Calu3 (cell line): ENCODE data around the gene CEP97. TPM values are rescaled to one million over a fixed set of nuclear protein-coding genes. Genes with fewer than 3 reads are reported as not detected.

Experiments
- BruUV-seq: library from RNA; stranded (reverse); fragments of 400-500 nt; replicated peaks from 2 replicates; lab custom pipeline; 2021; lab: Mats Ljungman, UMichigan
- CTCF ChIA-PET: fragments of 300-600 bp; sonication (Branson Sonifier 250); formaldehyde crosslinking; loops from one replicate; lab custom pipeline; 2022; ENCODE audit warnings: antibody characterized with exemption; lab: Charles Lee
- DNase-seq: peaks from one replicate; pipeline ENCODE4 v3.0.0; 2022
- H3K27ac Mint-ChIP-seq: one replicate; pipeline ENCODE4 v1.8.0; 2022; ENCODE audit warnings: mixed read lengths; ENCODE audit not compliant: unreplicated experiment
- H3K27me3 Mint-ChIP-seq: one replicate; pipeline ENCODE4 v1.8.0; 2022; ENCODE audit warnings: mixed read lengths; ENCODE audit not compliant: unreplicated experiment
- H3K36me3 Mint-ChIP-seq: one replicate; pipeline ENCODE4 v1.8.0; 2022; ENCODE audit warnings: mild to moderate bottlenecking, moderate library complexity, mixed read lengths; ENCODE audit not compliant: insufficient read depth, unreplicated experiment
- H3K4me1 Mint-ChIP-seq: one replicate; pipeline ENCODE4 v1.8.0; 2022; ENCODE audit warnings: mild to moderate bottlenecking, low read depth, mixed read lengths; ENCODE audit not compliant: unreplicated experiment
- H3K4me3 Mint-ChIP-seq: one replicate; pipeline ENCODE4 v1.8.0; 2022; ENCODE audit warnings: mild to moderate bottlenecking, low read depth, moderate library complexity, mixed read lengths; ENCODE audit not compliant: unreplicated experiment
- H3K9me3 Mint-ChIP-seq: one replicate; pipeline ENCODE4 v1.8.0; 2022; ENCODE audit warnings: low read depth, mixed read lengths; ENCODE audit not compliant: unreplicated experiment
- intact Hi-C: fragments of 100-400 bp; cut with micrococcal nuclease; formaldehyde crosslinking; loops from one replicate; pipeline ENCODE4 v1.10.0; 2022; ENCODE audit not compliant: unreplicated experiment
- total RNA-seq: library from RNA; stranded (reverse); gene quantifications from 2 replicates; pipeline ENCODE4 v1.2.3, GENCODE V29; 2022
- TF ChIP-seq, protein P1 (sequence below): fragments of 200-600 bp; IDR thresholded peaks from one replicate; pipeline ENCODE4 v1.8.0; 2022; ENCODE audit warnings: antibody characterized with exemption; ENCODE audit not compliant: unreplicated experiment

The CEP97 gene
- total RNA-seq, 1 experiment from 2014 or later, result 5.4 TPM

DNA sequence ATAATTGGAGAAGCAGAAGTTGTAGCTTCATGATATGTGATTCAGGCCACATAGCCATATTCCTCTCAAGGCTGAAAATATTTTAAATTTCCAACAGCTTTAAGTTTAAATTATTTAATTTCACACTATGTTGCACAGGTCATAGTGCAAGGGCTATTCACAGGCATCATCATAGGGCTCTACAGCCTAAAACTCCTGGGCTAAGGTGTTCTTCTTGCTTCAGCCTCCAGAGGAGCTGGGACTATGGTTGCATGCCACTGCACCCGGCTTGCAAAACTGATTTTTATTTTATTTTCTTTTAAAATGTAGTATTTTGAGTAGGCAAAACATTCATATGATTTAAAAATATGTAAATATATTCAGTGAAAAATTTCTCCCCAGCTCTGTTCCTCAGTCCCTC, 6.0 kb upstream of the CEP97 start:
- no TSS peak for BruUV-seq
- no peaks in the 10 kb centered on the region for H3K36me3 Mint-ChIP-seq
- no peak overlapping the region for H3K4me3 Mint-ChIP-seq
- H3K27ac Mint-ChIP-seq, result no peak overlapping the region
- no peak for DNase-seq
- intact Hi-C loops, result no loop called here
- no peaks in the 10 kb centered on the region for H3K4me1 Mint-ChIP-seq
- CTCF ChIA-PET, result no interaction called here
- no peaks in the 10 kb centered on the region for H3K27me3 Mint-ChIP-seq
- H3K9me3 Mint-ChIP-seq, result no peaks in the 10 kb centered on the region
- TF ChIP-seq, protein P1, sequence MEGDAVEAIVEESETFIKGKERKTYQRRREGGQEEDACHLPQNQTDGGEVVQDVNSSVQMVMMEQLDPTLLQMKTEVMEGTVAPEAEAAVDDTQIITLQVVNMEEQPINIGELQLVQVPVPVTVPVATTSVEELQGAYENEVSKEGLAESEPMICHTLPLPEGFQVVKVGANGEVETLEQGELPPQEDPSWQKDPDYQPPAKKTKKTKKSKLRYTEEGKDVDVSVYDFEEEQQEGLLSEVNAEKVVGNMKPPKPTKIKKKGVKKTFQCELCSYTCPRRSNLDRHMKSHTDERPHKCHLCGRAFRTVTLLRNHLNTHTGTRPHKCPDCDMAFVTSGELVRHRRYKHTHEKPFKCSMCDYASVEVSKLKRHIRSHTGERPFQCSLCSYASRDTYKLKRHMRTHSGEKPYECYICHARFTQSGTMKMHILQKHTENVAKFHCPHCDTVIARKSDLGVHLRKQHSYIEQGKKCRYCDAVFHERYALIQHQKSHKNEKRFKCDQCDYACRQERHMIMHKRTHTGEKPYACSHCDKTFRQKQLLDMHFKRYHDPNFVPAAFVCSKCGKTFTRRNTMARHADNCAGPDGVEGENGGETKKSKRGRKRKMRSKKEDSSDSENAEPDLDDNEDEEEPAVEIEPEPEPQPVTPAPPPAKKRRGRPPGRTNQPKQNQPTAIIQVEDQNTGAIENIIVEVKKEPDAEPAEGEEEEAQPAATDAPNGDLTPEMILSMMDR, result no peak

DNA sequence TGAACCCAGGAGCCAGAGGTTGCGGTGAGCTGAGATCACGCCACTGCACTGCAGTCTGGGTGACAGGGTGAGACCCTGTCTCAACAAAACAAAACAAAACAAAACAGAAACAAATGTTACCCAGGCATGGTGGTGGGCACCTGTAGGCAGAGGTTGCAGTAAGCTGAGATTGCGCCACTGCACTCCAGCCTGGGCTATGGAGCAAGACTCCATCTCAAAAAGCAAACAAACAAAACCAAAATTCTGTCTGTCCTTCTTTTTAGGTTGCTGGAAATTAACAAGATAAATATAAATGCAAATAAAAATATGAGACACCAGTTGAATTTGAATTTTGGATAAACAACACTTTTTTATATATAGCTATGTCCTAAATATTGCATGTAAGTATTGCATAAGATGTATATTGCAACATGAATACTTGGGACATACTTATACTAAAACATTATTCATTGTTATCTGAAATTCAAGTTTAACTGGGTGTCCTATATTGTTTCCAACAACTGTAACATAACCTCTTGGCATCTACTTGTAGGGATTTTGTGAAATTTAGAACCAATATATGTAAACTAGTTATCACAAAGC, 4.7 kb upstream of the CEP97 start:
- no peak overlapping the region for H3K27ac Mint-ChIP-seq
- no peaks in the 10 kb centered on the region for H3K9me3 Mint-ChIP-seq
- intact Hi-C loops, result no loop called here
- H3K27me3 Mint-ChIP-seq, result no peaks in the 10 kb centered on the region
- no peak overlapping the region for H3K4me3 Mint-ChIP-seq
- no TSS peak for BruUV-seq
- CTCF ChIA-PET, result no interaction called here
- no peaks in the 10 kb centered on the region for H3K4me1 Mint-ChIP-seq
- DNase-seq, result no peak
- TF ChIP-seq, protein P1, result no peak
- H3K36me3 Mint-ChIP-seq, result peaks cover 9% of the 10 kb centered on the region

DNA sequence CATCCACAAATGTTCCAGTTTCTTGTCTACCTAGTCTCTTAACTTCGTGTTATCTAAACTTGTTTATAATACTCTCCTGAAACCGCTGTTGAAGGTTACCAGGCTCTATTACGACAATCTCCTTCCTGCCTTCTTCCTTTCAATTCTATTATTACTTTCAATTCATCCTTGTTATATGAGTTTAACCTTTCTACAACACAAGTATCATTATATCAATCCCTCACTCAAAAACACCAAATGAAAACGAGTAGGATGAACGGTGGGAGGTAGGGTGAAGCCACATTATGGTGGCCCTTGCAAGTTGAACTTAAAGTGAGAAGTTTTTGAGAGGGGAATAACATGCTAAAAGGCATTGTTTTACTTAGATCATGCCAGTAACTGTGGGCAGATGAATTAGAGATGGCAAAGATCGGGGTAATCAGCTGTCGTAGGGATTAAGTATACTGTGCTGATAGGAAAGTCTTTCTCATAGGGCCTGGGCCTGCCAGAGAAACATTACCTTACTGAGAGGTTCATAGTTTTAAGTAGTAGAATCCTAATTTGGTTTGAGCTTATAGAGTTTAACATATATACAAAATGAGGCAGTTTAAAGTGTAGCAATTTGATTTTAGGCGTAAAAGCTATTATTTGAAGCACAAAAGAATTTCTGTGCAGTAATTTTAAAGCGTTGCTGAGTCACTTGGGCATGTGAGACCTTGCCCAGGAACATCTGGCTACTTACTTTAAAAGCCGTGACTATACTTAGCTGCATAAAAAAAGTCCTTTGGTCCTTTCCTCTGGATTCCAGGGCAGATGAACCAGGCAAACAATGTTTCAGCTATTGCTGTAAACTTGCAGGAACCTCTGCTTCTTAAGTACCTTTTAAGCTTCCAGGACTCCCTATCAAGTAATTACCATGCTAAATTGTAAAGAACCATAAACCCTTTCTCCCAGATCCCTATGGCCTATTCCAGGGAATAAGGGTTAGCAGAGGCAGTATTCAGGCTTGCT, 3.3 kb upstream of the CEP97 start:
- TF ChIP-seq, protein P1, result no peak
- peaks cover 20% of the 10 kb centered on the region for H3K36me3 Mint-ChIP-seq
- CTCF ChIA-PET, result no interaction called here
- no peaks in the 10 kb centered on the region for H3K4me1 Mint-ChIP-seq
- H3K27me3 Mint-ChIP-seq, result no peaks in the 10 kb centered on the region
- DNase-seq, result no peak
- intact Hi-C loops, result no loop called here
- no peaks in the 10 kb centered on the region for H3K9me3 Mint-ChIP-seq
- no peak overlapping the region for H3K4me3 Mint-ChIP-seq
- BruUV-seq, result no TSS peak
- H3K27ac Mint-ChIP-seq, result no peak overlapping the region

DNA sequence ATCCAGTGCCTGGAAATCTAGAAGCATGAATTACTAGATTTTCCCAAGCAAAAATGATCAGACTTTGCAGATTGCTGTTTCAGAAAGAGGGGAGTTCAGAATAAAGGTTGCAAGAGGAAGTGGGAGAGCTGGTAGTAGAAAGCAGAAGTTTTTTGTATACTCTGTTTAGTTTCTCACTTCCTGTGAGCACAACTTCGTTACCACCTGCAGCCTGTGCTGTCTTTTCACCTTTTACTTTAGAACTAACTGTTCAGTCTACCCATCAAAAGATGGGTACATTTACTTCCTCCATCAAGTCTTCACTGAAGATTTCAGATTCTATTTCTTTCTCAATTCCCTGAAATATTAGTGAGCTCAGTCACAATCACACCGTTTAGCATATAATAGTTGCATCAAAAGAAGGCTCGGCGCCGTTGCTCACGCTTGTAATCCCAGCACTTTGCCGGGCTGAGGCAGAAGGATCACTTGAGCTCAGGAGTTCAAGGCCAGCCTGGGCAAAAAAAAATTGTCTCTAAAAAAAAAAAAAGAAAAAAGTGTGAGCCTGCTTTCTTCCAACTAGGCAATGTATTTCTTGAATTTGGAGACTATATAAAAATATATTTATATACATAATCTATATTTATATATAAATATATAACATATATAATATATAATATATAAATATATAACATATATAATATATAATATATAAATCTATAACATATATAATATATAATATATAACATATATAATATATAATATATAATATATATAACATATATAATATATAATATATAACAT, 1.8 kb upstream of the CEP97 start:
- TF ChIP-seq, protein P1, result no peak
- BruUV-seq, result no TSS peak
- CTCF ChIA-PET, result interaction anchor here (0.6 kb wide), 1 partner anchor 15 kb away, joined by 3 read pairs; no protein-coding TSS in a partner anchor
- Mint-ChIP-seq H3K4me1 (no peaks in the 10 kb centered on the region), H3K36me3 (peaks cover 20% of the 10 kb centered on the region), H3K27me3 (no peaks in the 10 kb centered on the region), H3K27ac (no peak overlapping the region), H3K4me3 (no peak overlapping the region), H3K9me3 (no peaks in the 10 kb centered on the region)
- no peak for DNase-seq
- intact Hi-C loops, result no loop called here
